Activated CD8-positive, alpha-beta T cell treated with anti-CD3 and anti-CD28 coated beads for 36 hours (primary cell): ENCODE measurements around the gene SMPD3. TPM values are rescaled to one million over a fixed set of nuclear protein-coding genes. Genes with fewer than 3 reads are reported as not detected.
A peak's percentile ranks its signal among the peaks of the same experiment; 100 is the strongest.

Experiments used
- ATAC-seq: fragments of 200-7000 bp; cut with Tn5 transposase; one replicate; pipeline ENCODE4 v1.10.0; 2021; ENCODE audit warnings: mild to moderate bottlenecking, moderate library complexity
- CTCF ChIA-PET: fragments of 350-600 bp; sonication (Branson Sonifier 250); formaldehyde crosslinking; loops from one replicate; lab custom pipeline; 2021; ENCODE audit warnings: antibody characterized with exemption; lab: Charles Lee
- POLR2A ChIA-PET: fragments of 350-600 bp; sonication (Branson Sonifier 250); formaldehyde crosslinking; loops from one replicate; lab custom pipeline; 2021; ENCODE audit warnings: antibody characterized with exemption; lab: Charles Lee
- DNase-seq: peaks from one replicate; pipeline ENCODE4 v3.0.0-alpha.2; 2020
- H3K27ac Mint-ChIP-seq: one replicate; pipeline ENCODE4 v1.8.0; 2021; ENCODE audit warnings: mild to moderate bottlenecking, mixed read lengths
- H3K27me3 Mint-ChIP-seq: one replicate; pipeline ENCODE4 v1.8.0; 2021; ENCODE audit warnings: mixed read lengths
- H3K36me3 Mint-ChIP-seq: one replicate; pipeline ENCODE4 v1.8.0; 2021; ENCODE audit warnings: low read depth, mixed read lengths
- H3K4me1 Mint-ChIP-seq: one replicate; pipeline ENCODE4 v1.8.0; 2021; ENCODE audit warnings: low read depth, mixed read lengths
- H3K4me3 Mint-ChIP-seq: one replicate; pipeline ENCODE4 v1.8.0; 2021; ENCODE audit warnings: mild to moderate bottlenecking, moderate library complexity, mixed read lengths
- H3K9me3 Mint-ChIP-seq: one replicate; pipeline ENCODE4 v1.8.0; 2021; ENCODE audit warnings: mixed read lengths
- CTCF ChIP-seq: fragments of 200-600 bp; IDR thresholded peaks from one replicate; pipeline ENCODE4 v1.8.0; 2022; ENCODE audit warnings: antibody characterized with exemption, mild to moderate bottlenecking
- intact Hi-C: fragments of 100-400 bp; cut with micrococcal nuclease; formaldehyde crosslinking; loops from one replicate; pipeline ENCODE4 v1.10.0; 2022
- total RNA-seq, 2 experiments: library from RNA; stranded (reverse); gene quantifications; one replicate each; pipeline ENCODE4 v1.2.3, GENCODE V29; 2021

SMPD3 gene
- total RNA-seq, 2 experiments from 2014 or later, result 0.16 to 0.63 TPM

DNA sequence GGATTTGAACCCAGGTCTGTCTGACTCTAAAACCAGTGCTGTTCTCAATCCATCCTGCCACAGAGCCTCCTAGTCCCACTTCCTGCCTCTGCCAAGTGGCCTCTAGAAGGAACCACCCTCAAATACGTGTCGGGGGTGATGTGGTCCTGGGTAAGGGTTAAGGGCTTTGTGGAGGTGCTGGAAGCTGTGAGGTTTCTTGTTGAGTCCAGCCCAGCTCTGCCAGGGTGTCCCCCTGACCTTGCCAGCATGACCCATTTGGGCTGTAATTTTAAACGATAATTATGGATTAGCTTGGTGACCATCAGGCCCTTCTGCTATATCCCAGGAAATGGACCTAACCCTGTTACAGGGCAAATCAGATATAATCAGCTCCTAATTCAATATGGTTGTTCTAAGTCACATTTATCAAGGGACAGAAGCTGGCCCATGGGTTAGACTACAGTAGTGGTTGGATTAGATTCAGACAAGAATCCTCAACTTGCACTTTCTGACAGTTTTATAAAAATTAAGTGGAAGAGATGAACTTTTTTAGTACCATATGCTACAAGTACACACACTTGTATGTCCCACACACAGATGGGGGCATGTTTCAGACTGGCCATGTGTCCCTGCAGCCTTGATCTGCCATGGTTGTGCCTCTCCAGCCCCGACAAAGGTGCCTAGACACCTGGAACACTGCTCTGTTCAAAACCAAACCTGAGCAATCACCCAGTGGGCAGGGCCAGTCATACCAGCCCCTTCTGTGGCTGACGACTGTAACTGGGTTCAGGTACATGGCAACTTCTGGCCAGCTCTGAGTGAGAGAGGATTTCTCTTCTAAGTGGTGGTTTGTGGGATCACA lies 48.0 kb downstream of the SMPD3 start:
- TF ChIP-seq CTCF, result no peak
- no peak overlapping the region for H3K4me3 Mint-ChIP-seq
- ChIA-PET CTCF (interaction anchor here (1.0 to 1.8 kb wide), 5 partner anchors 17 to 121 kb away, joined by 3 to 6 read pairs (median 6); no protein-coding TSS in a partner anchor), POLR2A (no interaction called here)
- ATAC-seq, result peak; percentile 57
- peak; percentile 37 for DNase-seq
- peaks cover 7% of the 10 kb centered on the region for H3K4me1 Mint-ChIP-seq
- no peaks in the 10 kb centered on the region for H3K27me3 Mint-ChIP-seq
- H3K27ac Mint-ChIP-seq, result no peak overlapping the region
- intact Hi-C loops, result no loop called here
- no peaks in the 10 kb centered on the region for H3K36me3 Mint-ChIP-seq
- no peaks in the 10 kb centered on the region for H3K9me3 Mint-ChIP-seq

DNA sequence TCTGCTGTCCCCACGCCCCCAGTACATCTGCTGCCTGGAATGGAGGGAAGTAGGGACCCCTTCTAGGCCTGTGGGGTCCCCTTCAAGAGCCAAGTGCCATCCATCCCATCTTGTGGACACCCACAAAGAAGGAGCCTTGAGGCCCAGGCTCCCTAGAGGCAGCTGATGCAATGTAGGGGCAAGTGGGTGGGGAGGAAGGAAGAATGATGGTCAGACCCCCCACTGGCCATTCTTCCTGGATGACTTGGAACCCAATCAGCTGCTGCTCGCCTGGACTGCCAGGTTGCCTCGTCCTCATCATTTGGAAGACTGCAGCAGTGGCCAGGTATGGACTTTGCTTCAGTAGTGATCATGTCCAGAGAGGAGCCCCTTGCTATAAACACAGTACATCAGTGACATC lies 48.9 kb downstream of the SMPD3 start:
- H3K27me3 Mint-ChIP-seq, result no peaks in the 10 kb centered on the region
- CTCF ChIA-PET, result interaction anchor here (1.0 kb wide), 1 partner anchor 121 kb away, joined by 3 read pairs; no protein-coding TSS in a partner anchor
- TF ChIP-seq CTCF, result no peak
- DNase-seq (no peak), ATAC-seq (no peak)
- intact Hi-C loops, result loop anchor here (5.0 kb wide), 1 partner anchor 108 kb away; no protein-coding TSS in a partner anchor
- POLR2A ChIA-PET, result no interaction called here
- no peak overlapping the region for H3K4me3 Mint-ChIP-seq
- no peaks in the 10 kb centered on the region for H3K9me3 Mint-ChIP-seq
- H3K27ac Mint-ChIP-seq, result no peak overlapping the region
- no peaks in the 10 kb centered on the region for H3K36me3 Mint-ChIP-seq
- H3K4me1 Mint-ChIP-seq, result peaks cover 7% of the 10 kb centered on the region

- Mint-ChIP-seq H3K9me3 (no peaks in the 10 kb centered on the region), H3K4me3 (no peak overlapping the region), H3K4me1 (peaks cover 7% of the 10 kb centered on the region), H3K27me3 (no peaks in the 10 kb centered on the region), H3K36me3 (no peaks in the 10 kb centered on the region), H3K27ac (no peak overlapping the region)
- intact Hi-C loops, result loop anchor here (5.0 kb wide), 1 partner anchor 110 kb away; no protein-coding TSS in a partner anchor
- no peak for ATAC-seq
- ChIA-PET CTCF (interaction anchor here (0.9 to 4.8 kb wide), 13 partner anchors 9 to 224 kb away, joined by 3 to 47 read pairs (median 4); partner anchors contain the start of gene SLC7A6), POLR2A (interaction anchor here (1.5 kb wide), 1 partner anchor 19 kb away, joined by 3 read pairs; no protein-coding TSS in a partner anchor)
- no peak for DNase-seq
- no peak for TF ChIP-seq CTCF
Observed at GRCh38 chr16:68397710-68398201, 50.6 kb downstream of the SMPD3 start.

DNA sequence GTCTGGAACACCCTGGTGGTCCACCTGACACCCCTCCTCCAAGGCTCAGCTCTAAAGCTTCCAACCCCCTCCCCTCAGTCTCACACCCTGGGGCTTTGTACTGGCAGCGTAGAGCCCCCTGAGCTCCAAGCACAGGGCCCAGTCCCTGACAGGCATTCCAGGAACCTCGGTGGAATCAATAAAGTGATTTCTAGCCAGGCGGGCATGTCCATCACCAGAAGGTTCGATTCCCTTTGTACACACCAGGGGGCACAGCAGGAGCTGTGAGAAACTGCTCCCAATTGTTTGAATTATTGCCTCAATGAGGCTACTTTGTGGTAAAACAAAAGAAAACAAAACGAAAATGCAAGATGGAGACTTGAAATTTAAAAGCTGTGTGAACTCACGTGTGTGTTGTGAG lies 51.8 kb downstream of the SMPD3 start:
- Mint-ChIP-seq H3K4me1 (peaks cover 7% of the 10 kb centered on the region), H3K27me3 (no peaks in the 10 kb centered on the region), H3K27ac (no peak overlapping the region), H3K36me3 (no peaks in the 10 kb centered on the region), H3K9me3 (no peaks in the 10 kb centered on the region), H3K4me3 (no peak overlapping the region)
- peak; percentile 60 for TF ChIP-seq CTCF
- DNase-seq (peak; percentile 68), ATAC-seq (peak; percentile 77)
- ChIA-PET POLR2A (interaction anchor here (0.7 to 1.5 kb wide), 2 partner anchors 18 to 132 kb away, joined by 3 read pairs; no protein-coding TSS in a partner anchor), CTCF (interaction anchor here (0.6 to 4.8 kb wide), 34 partner anchors 8 to 225 kb away, joined by 3 to 47 read pairs (median 4); partner anchors contain the start of genes SLC7A6 and SMPD3)
- intact Hi-C loops, result loop anchor here (5.0 kb wide), 1 partner anchor 111 kb away; no protein-coding TSS in a partner anchor
